GM12878 (cell line): ENCODE results near the gene METRNL. TPM values are rescaled to one million over a fixed set of nuclear protein-coding genes. Genes with fewer than 3 reads are reported as not detected.

Experiments
- ASH2L ChIP-seq: fragments of 300-600, 200-600 bp; sonication (generic); IDR thresholded peaks from 2 replicates; pipeline ENCODE4 v1.6.1; 2017; ENCODE audit warnings: low read depth, mild to moderate bottlenecking, borderline replicate concordance
- BACH1 ChIP-seq: fragments of 450-650 bp; IDR thresholded peaks from 2 replicates; pipeline ENCODE4 v1.6.1; 2017; ENCODE audit warnings: mild to moderate bottlenecking, borderline replicate concordance
- BHLHE40 ChIP-seq, 2 experiments: fragments of 450-650 bp in 1 of 2; IDR thresholded peaks; 2 replicates each; pipeline ENCODE4 v1.6.1; 2011 to 2017; ENCODE audit warnings: low read depth in 2 of 2, borderline replicate concordance in 1 of 2, improper control_type of control experiment in 1 of 2, low read length in 1 of 2, mild to moderate bottlenecking in 1 of 2
- CEBPB ChIP-seq, 2 experiments: fragments of 150-350 bp in 1 of 2; IDR thresholded peaks; 2 replicates each; pipeline ENCODE4 v1.6.1; 2012 to 2014; ENCODE audit warnings: low read depth in 2 of 2, low read length in 2 of 2, borderline replicate concordance in 1 of 2, inconsistent platforms in 1 of 2
- CREB1 ChIP-seq: IDR thresholded peaks from 2 replicates; pipeline ENCODE4 v1.6.1; 2012; ENCODE audit warnings: low read depth, mild to moderate bottlenecking, inconsistent platforms
- EGR1 ChIP-seq, 2 experiments: IDR thresholded peaks; 1 replicate in 1 of 2; 2 replicates in 1 of 2; pipeline ENCODE4 v1.6.1; 2011 to 2012; ENCODE audit warnings: low read depth in 2 of 2, low read length in 2 of 2, borderline replicate concordance in 1 of 2, mild to moderate bottlenecking in 1 of 2, moderate library complexity in 1 of 2
- GATAD2B ChIP-seq: fragments of 450-650 bp; conservative IDR thresholded peaks from 2 replicates; pipeline ENCODE4 v1.6.1; 2017; ENCODE audit warnings: low read depth, mild to moderate bottlenecking, moderate library complexity
- IRF4 ChIP-seq: IDR thresholded peaks from 2 replicates; pipeline ENCODE4 v1.6.1; 2011; ENCODE audit warnings: low read depth, low read length
- KLF5 ChIP-seq: fragments of 450-650 bp; IDR thresholded peaks from 2 replicates; pipeline ENCODE4 v1.6.1; 2014; ENCODE audit warnings: mild to moderate bottlenecking; ENCODE audit not compliant: partially characterized antibody
- LARP7 ChIP-seq: fragments of 450-650 bp; IDR thresholded peaks from 2 replicates; pipeline ENCODE4 v1.6.1; 2017; ENCODE audit warnings: mild to moderate bottlenecking
- MAX ChIP-seq: IDR thresholded peaks from 2 replicates; pipeline ENCODE4 v1.6.1; 2012; ENCODE audit warnings: low read depth, low read length, improper control_type of control experiment
- MEF2A ChIP-seq: IDR thresholded peaks from 2 replicates; pipeline ENCODE4 v1.6.1; 2011; ENCODE audit warnings: low read depth, mild to moderate bottlenecking, low read length, moderate library complexity; ENCODE audit not compliant: insufficient read depth
- NR2F1 ChIP-seq: fragments of 450-650 bp; conservative IDR thresholded peaks from 2 replicates; pipeline ENCODE4 v1.6.1; 2017; ENCODE audit warnings: mild to moderate bottlenecking
- PBX3 ChIP-seq: IDR thresholded peaks from 2 replicates; pipeline ENCODE4 v1.6.1; 2011; ENCODE audit warnings: mild to moderate bottlenecking, low read depth, low read length, moderate library complexity; ENCODE audit not compliant: insufficient replicate concordance
- PKNOX1 ChIP-seq: fragments of 450-650 bp; IDR thresholded peaks from 2 replicates; pipeline ENCODE4 v1.6.1; 2016; ENCODE audit warnings: mild to moderate bottlenecking
- POLR2A ChIP-seq: IDR thresholded peaks from 2 replicates; pipeline ENCODE4 v1.6.1; 2011; ENCODE audit warnings: low read depth, mild to moderate bottlenecking, low read length
- POLR2AphosphoS5 ChIP-seq: IDR thresholded peaks from 2 replicates; pipeline ENCODE4 v1.6.1; 2011; ENCODE audit warnings: mild to moderate bottlenecking, low read length, inconsistent platforms
- SMC3 ChIP-seq: IDR thresholded peaks from 2 replicates; pipeline ENCODE4 v1.6.1; 2011; ENCODE audit warnings: low read length, improper control_type of control experiment, borderline replicate concordance
- SP1 ChIP-seq: IDR thresholded peaks from one replicate; pipeline ENCODE4 v1.6.1; 2011; ENCODE audit warnings: low read depth, low read length
- SREBF2 ChIP-seq: IDR thresholded peaks from 2 replicates; pipeline ENCODE4 v1.6.1; 2012; ENCODE audit warnings: mild to moderate bottlenecking, low read length
- SUZ12 ChIP-seq: fragments of 200-600 bp; sonication (generic); IDR thresholded peaks from one replicate; pipeline ENCODE4 v1.6.1; 2018; ENCODE audit warnings: antibody characterized with exemption, mild to moderate bottlenecking; ENCODE audit not compliant: unreplicated experiment
- TAF1 ChIP-seq: IDR thresholded peaks from 2 replicates; pipeline ENCODE4 v1.6.1; 2011; ENCODE audit warnings: mild to moderate bottlenecking, low read depth, low read length, borderline replicate concordance
- ZNF687 ChIP-seq: fragments of 450-650 bp; IDR thresholded peaks from 2 replicates; pipeline ENCODE4 v1.6.1; 2017; ENCODE audit warnings: mild to moderate bottlenecking, moderate library complexity
- polyA plus RNA-seq, 11 experiments: library from polyadenylated mRNA; depleted of rRNA in 4 of 11; unstranded in 6 of 11; stranded (reverse) in 5 of 11; fragments of >200 nt; fragmentation: Nextera tagmentation in 4 of 11; fragmentation: Illumina TruSeq in 1 of 11; extraction: Ambion mirVana in 4 of 11; extraction: Trizol in 1 of 11; gene quantifications; 1 replicate in 1 of 11; 2 replicates in 10 of 11; pipeline versions ENCODE4 v1.2.1 to v1.2.3, GENCODE V29; 2011 to 2016; ENCODE audit warnings: inconsistent platforms in 2 of 11, missing spikeins in 2 of 11, low read depth in 1 of 11
- total RNA-seq, 4 experiments: library from RNA; depleted of rRNA in 3 of 4; stranded (reverse); fragments of >200 nt in 3 of 4; fragmentation: Illumina TruSeq in 1 of 4; extraction: Trizol in 1 of 4; gene quantifications; 2 replicates each; pipeline versions ENCODE4 v1.2.1 to v1.2.3, GENCODE V29; 2013 to 2021

The METRNL gene
- total and polyA plus RNA-seq, 10 of the 15 experiments (the other 5 are each of a cell fraction or from before 2014, with no cell fraction given), result 0.05 to 3.7 (median 0.48) TPM; not detected in 2

- TF ChIP-seq CREB1 (peak; percentile 35; the same call in 1 of the 2 replicates), TAF1 (peak; percentile 32; the same call in 1 of the 2 replicates), BHLHE40 (IDR thresholded peaks at IDR 0.05; ENCODE audit: borderline replicate concordance in 1 of 2, low read depth in 2 of 2, low read length in 1 of 2) (peak in 1 of 2 experiments; percentile 52; a peak in 2 of 4 replicates), POLR2A (peak; percentile 96), ZNF687 (peak; percentile 79), EGR1 (IDR thresholded peaks at IDR 0.05; ENCODE audit: borderline replicate concordance in 1 of 2, low read depth in 2 of 2, low read length in 2 of 2) (peak in 1 of 2 experiments; percentile 89; a peak in 2 of 3 replicates), LARP7 (peak; percentile 70; the same call in 1 of the 2 replicates), SUZ12 (no peak), SP1 (peak; percentile 85), IRF4 (no peak), PKNOX1 (peak; percentile 94), PBX3 (peak; percentile 77), ASH2L (no peak), MAX (peak; percentile 96), KLF5 (peak; percentile 80), BACH1 (peak; percentile 77), POLR2AphosphoS5 (peak; percentile 76; the same call in 1 of the 2 replicates), MEF2A (no peak), CEBPB (IDR thresholded peaks at IDR 0.05; ENCODE audit: borderline replicate concordance in 1 of 2, low read depth in 2 of 2, low read length in 2 of 2) (no peak), SREBF2 (no peak), GATAD2B (peak; percentile 62), NR2F1 (peak; percentile 64; the same call in 1 of the 2 replicates), SMC3 (no peak; the same call in 1 of the 2 replicates)
Observed at GRCh38 chr17:83051396-83052240, 27.8 kb upstream of the METRNL start (continued).
